HG03039 (cell line): ENCODE data around the gene TMTC1.
A peak's percentile ranks its signal among the peaks of the same experiment; 100 is the strongest.

Experiments
- ATAC-seq: cut with Tn5 transposase; IDR thresholded peaks from one replicate; pipeline ENCODE4 v1.9.1; 2021; ENCODE audit warnings: mild to moderate bottlenecking, moderate library complexity; ENCODE audit not compliant: unreplicated experiment

TMTC1 gene

DNA sequence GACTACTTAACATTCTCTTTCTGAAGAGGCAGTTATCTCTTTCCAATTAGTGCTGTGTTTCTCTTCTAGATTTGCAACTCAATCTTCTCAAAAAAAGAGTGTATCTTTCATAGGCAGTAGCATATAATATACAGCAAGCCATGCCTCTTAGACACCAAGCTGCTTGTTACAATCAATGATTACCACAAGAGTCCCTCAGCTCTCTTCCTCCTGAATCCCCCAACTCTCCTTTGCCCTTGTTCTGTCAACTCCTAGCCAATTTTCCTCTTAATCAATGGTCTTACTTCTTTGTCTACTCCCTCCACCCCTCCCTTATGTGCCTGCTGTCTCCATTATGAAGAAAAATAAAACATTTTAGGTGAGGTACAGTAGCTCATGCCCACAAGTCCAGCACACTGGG is 2.6 kb downstream of the TMTC1 start:
- ATAC-seq: no peak

- ATAC-seq: no peak
Observed at GRCh38 chr12:29780084-29780483, 3.7 kb downstream of the TMTC1 start.

DNA sequence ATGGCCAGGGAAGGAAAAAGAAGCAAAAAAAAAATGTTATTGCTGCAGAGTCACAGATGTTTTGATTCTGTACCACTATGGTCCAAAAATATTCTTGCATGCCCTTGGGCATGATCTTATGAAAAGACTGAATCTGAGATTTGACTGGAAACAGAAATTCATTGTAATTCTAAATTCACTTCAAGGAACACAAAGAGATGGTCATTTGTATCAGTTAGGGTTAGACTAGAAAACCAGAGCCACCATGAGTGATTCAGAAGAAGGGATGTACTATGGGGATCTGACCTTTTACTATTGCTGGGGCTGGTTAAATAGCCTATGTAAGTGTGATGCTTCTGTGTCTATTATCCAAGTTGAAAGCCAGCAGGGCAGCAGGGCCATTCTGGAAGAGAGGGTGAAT is 5.2 kb downstream of the TMTC1 start:
- ATAC-seq: no peak

DNA sequence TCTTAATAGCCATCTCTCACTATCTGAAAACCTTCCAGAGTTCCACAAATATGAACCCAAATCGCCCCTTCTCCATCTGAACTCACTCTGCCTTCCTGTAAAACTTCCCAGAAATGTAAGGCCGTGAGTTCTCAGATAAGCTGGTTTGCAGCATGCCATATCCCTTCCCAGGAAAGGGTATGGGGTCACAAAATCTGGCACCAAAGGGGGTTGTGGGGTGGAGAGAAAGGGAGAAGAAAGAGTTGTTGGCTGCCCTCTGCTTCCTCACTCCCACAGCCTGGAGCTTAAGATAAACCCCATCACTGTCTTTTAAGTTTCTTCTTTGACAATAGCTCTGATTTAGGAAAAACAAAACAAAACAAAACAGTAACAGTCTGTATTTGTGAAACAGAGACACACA is 10.7 kb downstream of the TMTC1 start:
- no peak for ATAC-seq

GRCh38 chr12:29771786-29772185 is 12.0 kb downstream of the TMTC1 start:
- no peak for ATAC-seq

GRCh38 chr12:29771165-29771564 is 12.6 kb downstream of the TMTC1 start:
- no peak for ATAC-seq

- no peak for ATAC-seq
Observed at GRCh38 chr12:29769162-29769858, 14.4 kb downstream of the TMTC1 start.

GRCh38 chr12:29768372-29768771 is 15.4 kb downstream of the TMTC1 start:
- no peak for ATAC-seq

DNA sequence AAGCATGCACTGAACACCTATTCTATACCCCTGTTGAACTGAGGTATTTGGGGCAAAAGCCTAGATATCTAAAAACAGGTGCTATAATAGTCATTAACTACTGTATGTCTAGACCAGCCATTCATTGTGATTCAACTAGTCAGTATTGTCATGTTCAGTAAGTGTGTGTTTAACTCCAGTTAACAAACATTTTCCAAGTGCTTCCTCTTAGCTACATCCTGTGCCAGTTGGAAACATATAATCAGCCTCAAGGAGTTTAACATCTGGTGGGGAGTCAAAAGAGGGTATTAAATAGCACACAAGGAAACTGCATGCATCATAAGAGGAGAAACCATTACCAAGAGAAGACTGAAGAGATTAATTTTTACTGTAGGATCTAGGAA is 20.4 kb downstream of the TMTC1 start:
- ATAC-seq: no peak

GRCh38 chr12:29762637-29763300 is 21.0 kb downstream of the TMTC1 start:
- no peak for ATAC-seq

DNA sequence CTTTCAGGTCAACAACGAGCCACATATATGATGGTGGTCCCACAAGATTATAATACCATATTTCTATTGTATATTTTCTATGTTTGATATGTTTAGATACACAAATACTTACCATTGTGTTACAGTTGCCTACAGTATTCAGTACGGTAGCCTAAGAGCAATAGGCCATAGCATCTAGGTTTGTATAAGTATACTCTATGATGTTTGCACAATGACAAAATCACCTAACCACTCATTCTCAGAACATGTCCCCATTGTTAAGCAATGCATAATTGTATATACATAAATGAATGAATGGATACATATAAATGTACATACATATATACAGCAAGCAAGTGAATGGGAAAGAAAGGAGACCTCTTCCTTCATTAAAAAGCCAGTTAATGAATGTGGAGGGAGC is 23.8 kb downstream of the TMTC1 start:
- no peak for ATAC-seq

DNA sequence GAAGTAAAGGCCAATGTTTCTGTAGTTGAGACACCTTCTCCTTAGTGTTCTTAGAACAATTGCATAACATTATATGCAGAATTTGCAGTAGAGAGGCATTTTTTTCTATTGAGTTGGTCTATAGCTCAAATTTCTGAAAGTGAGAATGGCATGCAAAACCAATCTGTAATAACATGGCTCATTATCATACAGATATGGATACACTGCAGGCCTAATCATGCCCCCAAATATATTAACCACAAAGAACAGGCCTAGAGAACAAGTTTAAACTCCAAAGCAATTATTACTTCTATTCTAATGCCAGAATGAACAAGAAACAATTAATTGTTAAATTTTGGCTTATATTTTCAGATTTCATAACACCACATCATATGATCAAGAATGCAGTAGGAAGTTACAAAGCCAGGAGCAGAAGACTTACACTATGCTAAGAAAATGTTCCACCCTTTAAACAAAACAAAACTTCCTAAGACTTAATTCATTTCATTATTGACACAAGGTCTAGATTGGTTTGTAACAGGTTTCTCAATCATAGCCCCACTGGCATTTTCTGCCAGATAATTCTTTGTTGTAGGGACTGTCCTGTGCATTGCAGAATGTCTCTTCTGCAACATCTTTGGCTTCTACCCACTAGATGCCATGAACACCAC is 26.9 kb downstream of the TMTC1 start:
- ATAC-seq: no peak

DNA sequence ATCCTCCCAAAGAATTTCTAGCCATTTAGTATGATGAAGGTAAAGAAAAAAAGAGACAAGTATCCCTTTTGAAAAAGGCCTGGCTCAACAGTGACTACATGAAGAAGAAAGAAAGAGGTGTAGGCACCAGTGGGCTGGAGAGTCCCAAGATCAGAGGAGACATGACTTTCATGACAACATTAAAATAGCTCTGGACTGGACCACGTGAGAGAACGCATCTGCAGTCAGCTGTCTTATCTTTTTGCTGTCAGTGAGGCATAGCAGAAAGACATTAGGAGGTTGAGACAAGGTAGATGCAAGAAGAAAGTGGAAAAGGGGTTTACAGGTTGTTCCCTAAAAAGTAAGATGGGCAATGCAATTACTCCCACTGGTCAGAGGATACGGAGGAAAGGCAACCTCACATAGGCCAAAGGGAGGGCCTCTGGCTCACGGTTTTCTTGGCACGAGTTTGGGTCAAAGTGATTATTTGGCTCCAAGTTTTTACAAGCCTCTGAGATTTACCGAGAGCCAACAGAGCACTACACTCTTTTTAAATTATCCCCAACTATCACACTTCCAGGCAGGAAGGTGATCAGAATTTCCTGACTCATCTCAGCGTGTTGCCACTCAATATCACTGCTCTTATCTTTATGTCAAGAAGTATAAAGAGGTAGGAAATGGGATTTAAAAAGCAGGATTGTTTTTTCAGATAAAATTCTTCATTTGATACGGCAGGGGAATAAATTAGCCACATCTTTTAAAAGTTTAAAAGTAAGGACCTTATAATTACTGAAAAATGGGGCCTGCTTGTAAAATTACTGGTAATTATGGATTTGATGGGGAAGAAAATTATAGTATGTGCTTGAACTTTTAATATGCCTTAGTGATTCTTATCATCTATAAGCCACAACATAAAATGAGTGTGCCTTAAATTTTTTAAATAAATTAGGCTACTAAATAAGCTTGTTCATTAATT is 29.2 kb downstream of the TMTC1 start:
- ATAC-seq: no peak

DNA sequence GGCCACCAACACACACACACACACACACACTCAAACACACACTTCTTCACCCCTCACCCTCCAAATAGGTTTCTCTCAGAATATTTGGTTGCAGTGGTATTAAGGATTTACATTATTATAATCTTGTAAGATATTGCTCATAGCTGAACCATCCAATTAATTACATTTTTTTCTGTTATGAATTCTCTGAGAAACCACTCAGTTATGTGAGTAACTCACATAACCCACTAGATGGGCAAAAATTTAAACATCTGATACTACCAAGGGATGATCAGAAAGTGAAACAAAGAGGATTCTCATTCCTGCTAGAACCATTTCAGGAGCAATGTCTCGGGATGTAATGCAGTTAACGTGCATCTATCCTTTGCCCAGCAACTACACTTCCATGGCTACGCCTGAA is 31.6 kb downstream of the TMTC1 start:
- ATAC-seq: no peak

GRCh38 chr12:29751676-29752075 is 32.1 kb downstream of the TMTC1 start:
- ATAC-seq: no peak

DNA sequence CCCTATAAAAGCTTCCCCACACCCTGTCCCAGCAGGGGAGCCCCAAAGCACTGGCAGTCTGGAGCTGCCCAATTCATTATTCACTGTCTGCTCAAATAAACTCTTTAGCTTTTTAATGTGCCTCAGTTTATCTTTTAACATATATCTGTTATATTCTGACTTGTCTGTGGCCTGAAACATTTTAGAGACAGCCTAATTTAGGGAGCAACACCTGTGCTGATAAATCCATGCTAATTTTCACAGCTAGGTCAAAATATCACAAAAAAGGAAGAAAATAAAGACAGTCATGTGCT is 32.9 kb downstream of the TMTC1 start:
- ATAC-seq: no peak

GRCh38 chr12:29750131-29750927 is 33.4 kb downstream of the TMTC1 start:
- ATAC-seq: peak; percentile 78

- no peak for ATAC-seq
Observed at GRCh38 chr12:29744365-29744764, 39.4 kb downstream of the TMTC1 start.

GRCh38 chr12:29743801-29744200 is 39.9 kb downstream of the TMTC1 start:
- no peak for ATAC-seq

DNA sequence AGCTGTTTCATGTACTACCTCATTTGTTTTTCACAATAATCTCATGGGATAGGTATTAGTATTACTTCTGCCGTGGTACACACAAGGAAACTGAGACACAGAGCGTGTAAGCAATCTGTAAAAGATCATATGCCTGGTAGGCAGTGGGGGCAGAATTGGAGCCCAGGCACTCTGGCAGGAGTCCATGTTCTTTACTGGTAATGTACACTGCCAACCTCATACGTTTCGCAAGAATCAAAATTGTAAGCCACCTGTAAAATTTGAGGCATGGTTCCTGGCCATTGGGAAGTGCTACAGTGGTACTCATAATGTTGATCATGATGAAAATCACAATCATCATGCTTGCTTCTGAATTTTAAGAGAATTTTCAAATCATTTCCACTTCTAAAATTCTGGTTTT is 40.7 kb downstream of the TMTC1 start:
- ATAC-seq: no peak

- no peak for ATAC-seq
Observed at GRCh38 chr12:29742646-29743045, 41.1 kb downstream of the TMTC1 start.
